GM20000 (cell line): Measurements from ENCODE around the gene MTRF1L.

Experiments used
- DNase-seq: peaks from one replicate; pipeline ENCODE4 v3.0.0; 2012; ENCODE audit warnings: low spot score
- TF ChIP-seq, protein P1 (sequence below): IDR thresholded peaks from 2 replicates; pipeline ENCODE4 v1.5.1; 2012; ENCODE audit warnings: mild to moderate bottlenecking, control low read depth; ENCODE audit errors: extremely low read depth, missing control alignments

MTRF1L gene

DNA sequence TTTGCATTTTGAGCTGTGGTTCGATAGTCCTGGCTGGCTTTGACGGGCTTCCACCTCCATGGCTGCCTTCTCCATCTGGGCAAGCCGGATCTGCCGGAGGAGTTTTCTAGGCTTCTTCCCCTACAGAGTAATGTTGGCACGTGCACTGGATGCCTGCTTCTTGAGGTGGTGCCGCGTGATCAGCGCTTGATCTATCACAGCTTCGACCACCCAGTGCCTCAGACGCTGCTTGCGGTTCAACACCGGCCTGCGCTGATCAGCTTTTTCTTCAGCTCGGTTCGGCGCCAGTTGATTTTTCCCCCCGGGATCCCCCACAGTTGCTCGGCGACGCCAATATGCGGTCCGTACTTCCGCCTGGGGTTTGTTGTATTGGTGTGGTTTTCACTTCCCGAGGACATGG is 43.2 kb downstream of the MTRF1L start:
- TF ChIP-seq, protein P1, sequence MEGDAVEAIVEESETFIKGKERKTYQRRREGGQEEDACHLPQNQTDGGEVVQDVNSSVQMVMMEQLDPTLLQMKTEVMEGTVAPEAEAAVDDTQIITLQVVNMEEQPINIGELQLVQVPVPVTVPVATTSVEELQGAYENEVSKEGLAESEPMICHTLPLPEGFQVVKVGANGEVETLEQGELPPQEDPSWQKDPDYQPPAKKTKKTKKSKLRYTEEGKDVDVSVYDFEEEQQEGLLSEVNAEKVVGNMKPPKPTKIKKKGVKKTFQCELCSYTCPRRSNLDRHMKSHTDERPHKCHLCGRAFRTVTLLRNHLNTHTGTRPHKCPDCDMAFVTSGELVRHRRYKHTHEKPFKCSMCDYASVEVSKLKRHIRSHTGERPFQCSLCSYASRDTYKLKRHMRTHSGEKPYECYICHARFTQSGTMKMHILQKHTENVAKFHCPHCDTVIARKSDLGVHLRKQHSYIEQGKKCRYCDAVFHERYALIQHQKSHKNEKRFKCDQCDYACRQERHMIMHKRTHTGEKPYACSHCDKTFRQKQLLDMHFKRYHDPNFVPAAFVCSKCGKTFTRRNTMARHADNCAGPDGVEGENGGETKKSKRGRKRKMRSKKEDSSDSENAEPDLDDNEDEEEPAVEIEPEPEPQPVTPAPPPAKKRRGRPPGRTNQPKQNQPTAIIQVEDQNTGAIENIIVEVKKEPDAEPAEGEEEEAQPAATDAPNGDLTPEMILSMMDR: no peak
- DNase-seq: no peak

DNA sequence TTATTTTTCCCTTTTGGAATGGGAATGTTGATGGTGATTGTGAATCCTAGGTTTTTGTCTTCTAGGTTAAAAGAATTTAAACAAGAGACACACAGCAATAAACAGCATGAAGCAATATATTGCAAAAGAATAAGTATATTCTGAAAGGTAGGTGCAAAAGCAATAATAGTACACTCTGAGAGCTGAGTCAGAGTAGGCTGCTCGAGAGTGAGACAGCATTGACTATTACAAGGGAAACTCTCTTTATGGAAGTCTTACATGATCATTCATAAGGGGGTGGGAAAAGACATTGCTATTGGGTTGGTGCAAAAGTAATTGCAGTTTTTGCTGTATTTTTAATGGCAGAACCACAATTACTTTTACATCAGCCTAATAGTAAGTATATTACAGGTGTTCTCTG is 44.7 kb downstream of the MTRF1L start:
- TF ChIP-seq, protein P1: no peak
- DNase-seq: no peak

DNA sequence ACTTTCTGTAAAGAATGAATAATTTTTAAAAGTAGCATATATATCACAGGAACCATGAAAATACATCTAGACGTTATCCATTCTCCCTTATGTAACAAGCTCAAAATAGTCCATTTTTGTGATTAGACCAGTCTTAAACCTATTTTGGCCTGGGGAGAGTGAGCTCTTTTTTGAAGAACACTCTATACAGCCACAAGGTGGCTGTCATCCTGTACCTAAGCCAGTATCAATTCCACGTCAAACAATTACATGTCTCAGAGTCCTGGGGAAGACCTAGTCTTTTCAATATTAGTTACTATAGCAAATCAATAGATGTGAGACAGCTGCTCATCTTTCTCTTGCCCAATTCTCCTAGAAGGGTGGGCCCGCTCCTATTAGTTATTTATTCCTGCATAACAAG is 48.1 kb downstream of the MTRF1L start:
- TF ChIP-seq, protein P1: no peak
- DNase-seq: peak; percentile 23

DNA sequence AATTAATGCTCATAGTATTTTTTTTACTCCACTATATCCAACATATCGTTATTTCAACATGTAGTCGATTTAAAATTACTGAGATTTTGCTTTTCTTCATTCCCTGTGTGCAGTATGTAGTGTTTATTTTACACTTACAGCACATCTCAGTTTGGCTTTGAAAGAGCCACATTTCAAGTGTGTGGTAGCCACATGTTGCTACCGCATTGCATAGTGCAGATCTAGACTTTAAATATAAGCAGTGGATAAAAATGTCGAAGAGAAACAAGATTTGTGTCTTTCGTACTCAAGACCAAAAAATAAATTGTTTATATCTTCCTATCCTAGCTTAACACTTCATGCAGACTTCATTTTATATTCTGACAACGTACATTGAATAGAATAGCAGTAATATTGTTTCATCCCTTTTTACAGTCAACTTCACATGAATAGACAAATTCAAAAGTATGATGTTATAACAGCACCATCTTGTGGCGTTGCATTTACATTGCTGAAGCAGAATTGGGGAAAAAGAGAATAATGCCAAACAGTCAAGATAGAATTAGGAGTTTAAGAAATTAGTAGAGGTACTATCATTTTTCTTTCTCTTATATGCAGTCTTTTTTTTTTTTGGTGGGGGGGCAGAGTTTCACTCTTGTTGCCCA is 49.5 kb downstream of the MTRF1L start:
- TF ChIP-seq, protein P1: peak; percentile 36
- DNase-seq: peak; percentile 26

DNA sequence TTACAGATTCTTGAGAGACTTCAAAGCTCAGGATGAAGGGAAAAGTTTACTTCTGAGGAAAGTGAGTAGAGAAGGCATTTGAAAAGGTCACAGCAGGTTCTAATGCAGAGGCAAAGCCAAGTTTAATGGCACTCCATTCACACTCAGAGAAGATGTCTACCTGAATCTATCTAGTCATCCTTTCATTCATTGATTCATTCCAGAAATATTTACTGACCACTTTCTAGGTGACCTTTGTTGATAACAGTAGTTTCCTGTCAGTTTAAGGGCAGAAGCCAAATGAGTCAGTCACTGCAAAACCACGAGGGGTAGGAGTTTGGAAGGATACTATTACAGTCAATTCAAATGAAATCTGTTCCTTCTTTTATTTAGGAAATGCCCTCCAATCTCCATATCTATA is 50.5 kb downstream of the MTRF1L start:
- TF ChIP-seq, protein P1: no peak
- DNase-seq: no peak

DNA sequence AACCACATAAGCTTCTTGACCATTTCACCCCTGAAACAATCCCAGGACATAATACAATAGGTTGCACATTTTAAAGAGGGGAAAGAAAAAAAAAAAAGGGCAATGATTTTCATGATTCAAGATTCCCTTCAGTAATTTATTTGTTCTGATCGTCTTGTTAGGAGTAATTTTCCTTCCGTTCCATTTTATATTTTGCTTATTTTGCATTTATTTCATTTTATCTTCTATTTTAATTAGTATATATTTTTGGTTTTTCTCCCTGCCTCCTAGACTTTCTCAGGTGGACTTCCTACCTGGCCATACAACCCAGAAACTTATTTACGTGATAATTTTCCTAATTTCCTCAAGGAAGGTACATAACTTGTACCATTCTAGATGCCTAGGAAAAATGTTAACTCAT is 52.3 kb downstream of the MTRF1L start:
- TF ChIP-seq, protein P1: no peak
- no peak for DNase-seq

DNA sequence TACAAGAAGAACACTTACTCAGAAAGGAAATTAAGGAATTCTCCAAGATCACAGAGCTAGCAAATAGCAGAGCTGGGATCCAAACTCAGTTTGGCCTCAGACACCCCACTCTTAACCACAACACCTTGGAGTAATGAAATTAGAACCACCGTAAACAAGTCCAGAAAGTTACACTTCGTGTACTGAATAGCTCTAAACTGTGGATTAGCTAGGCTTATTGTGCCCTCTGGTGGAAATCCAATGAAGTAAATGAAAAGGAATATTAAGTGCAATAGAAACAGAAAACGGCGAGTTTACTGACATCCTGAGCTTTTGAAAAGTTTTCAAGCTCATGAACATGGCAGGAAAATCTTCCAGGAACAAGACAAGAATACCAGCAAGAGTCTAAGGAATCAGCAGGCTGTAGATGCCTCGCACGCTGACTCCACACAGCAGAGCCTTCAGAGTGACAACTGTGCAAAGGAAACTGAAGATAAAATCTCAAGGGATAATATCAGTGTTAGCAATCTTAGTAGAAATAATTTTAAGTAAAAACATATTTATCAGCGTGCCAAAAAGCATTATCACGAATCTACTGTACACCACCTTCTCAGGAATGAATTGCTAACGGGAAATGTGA is 54.2 kb downstream of the MTRF1L start:
- DNase-seq: peak; percentile 44
- TF ChIP-seq, protein P1: peak; percentile 39
